ENCODE results near the gene USP53.
A peak's percentile ranks its signal among the peaks of the same experiment; 100 is the strongest.
"Not testable (repeated sequence)": the region's sequence is repeated elsewhere in the genome, so short reads cannot be mapped to it uniquely, and the experiment has no call there.

Gene USP53

DNA sequence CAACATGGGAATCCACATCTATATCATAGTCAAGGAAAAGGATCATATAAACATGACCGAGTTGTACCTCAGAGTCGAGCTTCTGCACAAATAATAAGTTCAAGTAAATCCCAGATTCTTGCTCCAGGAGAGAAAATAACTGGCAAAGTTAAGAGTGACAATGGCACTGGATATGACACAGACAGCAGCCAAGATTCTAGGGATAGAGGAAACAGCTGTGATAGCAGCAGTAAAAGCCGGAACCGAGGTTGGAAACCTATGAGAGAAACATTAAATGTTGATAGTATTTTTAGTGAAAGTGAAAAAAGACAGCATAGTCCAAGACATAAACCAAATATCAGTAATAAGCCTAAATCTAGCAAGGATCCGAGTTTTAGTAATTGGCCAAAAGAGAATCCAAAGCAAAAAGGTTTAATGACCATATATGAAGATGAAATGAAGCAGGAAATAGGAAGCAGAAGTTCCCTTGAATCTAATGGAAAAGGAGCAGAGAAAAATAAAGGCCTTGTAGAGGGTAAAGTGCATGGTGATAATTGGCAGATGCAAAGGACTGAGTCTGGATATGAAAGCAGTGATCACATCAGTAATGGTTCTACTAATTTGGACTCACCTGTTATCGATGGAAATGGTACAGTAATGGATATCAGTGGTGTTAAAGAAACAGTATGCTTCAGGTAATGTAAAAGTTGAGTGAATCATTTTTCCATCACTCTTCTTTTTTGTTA is 59.0 kb downstream of the USP53 start:
- DNase-seq (ENCODE audit: low read depth in 2 of 2) = no peak

- not testable (repeated sequence) for DNase-seq (ENCODE audit: low read depth in 2 of 2)
These were observed 67.0 kb downstream of the USP53 start for GRCh38 chr4:119279541-119279940.

- DNase-seq (ENCODE audit: low read depth in 2 of 2) = not testable (repeated sequence)
These were observed 67.4 kb downstream of the USP53 start for GRCh38 chr4:119279945-119280344.

DNA sequence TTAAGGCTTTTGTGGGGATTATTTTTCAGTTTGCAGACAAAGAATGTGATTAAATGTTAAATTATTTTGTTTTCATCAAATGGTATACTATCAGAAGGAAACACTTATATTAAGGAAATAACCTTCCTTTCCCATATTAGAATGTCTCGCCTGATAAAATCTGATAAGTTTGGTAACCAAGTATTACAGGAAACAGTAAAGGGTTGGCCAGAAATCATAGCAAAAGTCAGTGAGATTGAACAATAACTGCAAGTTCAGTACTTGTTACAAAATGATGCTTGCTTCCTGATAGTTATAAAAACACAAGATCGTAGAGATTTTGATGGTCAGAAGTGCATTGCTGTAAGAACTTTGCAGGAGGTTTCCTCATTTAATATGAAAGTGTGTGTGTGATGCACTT is 68.9 kb downstream of the USP53 start:
- DNase-seq (ENCODE audit: low read depth in 2 of 2) = no peak

DNA sequence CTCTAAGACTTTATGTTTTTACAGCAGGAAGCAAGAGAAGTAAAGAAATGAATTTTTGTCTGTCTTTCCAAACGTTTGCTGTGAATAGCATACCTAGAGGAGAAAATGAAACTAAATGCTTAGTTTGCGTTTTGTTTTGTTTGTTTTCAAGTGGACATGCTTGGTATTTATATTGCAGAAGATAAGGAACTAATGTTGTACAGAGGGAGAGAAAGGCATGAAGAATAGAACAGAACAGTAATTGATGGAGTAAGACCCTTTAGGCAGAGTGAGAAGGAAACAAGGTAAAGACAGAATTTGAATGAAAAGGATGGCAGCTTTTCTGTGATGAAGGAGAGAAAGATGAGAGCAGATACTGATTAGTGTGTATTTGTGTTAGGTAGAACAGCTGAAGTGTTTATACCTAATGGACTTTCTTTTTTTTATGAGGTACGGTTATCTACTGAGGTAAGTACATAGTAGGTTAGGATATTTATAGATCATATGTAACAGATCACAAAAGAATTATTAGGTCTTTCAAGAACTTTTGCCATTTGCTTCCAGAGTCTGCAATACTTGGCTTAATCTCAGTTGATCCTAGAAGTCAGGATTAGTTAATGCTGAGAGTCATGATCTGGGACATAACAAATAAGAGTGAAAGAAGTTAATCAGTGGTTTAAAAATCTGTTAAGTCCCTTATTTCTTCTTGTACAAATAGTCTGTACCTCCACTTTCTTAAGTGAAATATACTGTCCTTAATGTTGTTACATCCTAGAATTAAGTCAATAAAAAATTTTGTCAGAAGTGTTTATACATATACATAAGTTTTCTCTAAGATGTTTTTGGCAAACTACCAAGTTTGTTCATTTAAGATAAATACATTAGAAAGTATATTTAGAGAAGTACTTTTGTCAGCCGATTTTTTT is 72.6 kb downstream of the USP53 start:
- no peak for DNase-seq (ENCODE audit: low read depth in 2 of 2)

- DNase-seq (ENCODE audit: low read depth in 2 of 2) = no peak
These were observed 74.0 kb downstream of the USP53 start for GRCh38 chr4:119286377-119287002.

- DNase-seq (ENCODE audit: low read depth in 2 of 2) = no peak
These were observed 76.8 kb downstream of the USP53 start for GRCh38 chr4:119289313-119289712.

DNA sequence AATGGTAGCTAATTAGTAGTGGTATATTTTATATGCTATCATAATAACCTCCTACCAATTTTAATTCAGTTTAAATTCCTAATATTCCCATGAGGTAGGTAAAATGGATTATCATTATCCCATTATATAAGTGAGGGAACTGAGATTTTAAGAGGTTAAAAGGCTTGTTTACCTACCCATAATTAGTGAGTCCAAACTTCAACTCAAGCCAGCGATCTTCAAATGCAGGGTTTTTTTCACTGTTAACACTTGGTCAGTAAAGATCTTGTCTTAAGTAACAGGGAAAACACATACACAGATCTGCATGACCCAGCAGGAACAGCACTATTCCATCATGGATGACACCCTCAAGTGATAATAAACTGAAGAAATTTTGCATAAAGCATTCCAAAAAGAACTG is 78.1 kb downstream of the USP53 start:
- DNase-seq (ENCODE audit: low read depth in 2 of 2) = no peak

DNA sequence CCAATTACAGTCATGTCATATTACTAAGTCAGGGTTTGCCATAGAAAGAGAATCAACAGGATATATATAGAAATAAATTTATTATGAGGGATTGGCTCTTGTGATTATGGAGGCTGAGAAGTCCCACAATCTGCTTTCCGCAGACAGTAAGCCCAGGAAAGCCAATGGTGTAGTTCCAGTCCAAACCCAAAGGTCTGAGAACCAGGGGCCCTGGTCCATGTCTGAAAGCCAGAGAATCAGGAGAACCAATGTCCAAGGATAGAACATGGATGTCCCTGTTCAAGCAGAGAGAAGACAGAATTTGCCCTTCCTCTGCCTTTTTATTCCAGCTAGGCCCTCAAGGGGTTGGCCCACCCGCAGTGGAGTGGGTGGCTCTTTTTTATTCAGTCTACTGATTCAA is 83.8 kb downstream of the USP53 start:
- no peak for DNase-seq (ENCODE audit: low read depth in 2 of 2)

GRCh38 chr4:119297795-119298194 is 85.3 kb downstream of the USP53 start:
- no peak for DNase-seq (ENCODE audit: low read depth in 2 of 2)

- no peak for DNase-seq (ENCODE audit: low read depth in 2 of 2)
These were observed 86.8 kb downstream of the USP53 start for GRCh38 chr4:119299260-119299671.

- DNase-seq (ENCODE audit: low read depth in 2 of 2) = no peak
These were observed 87.2 kb downstream of the USP53 start for GRCh38 chr4:119299741-119300100.

GRCh38 chr4:119300101-119300978 is 87.8 kb downstream of the USP53 start:
- DNase-seq (ENCODE audit: low read depth in 2 of 2) = peak; percentile 78 to 79

DNA sequence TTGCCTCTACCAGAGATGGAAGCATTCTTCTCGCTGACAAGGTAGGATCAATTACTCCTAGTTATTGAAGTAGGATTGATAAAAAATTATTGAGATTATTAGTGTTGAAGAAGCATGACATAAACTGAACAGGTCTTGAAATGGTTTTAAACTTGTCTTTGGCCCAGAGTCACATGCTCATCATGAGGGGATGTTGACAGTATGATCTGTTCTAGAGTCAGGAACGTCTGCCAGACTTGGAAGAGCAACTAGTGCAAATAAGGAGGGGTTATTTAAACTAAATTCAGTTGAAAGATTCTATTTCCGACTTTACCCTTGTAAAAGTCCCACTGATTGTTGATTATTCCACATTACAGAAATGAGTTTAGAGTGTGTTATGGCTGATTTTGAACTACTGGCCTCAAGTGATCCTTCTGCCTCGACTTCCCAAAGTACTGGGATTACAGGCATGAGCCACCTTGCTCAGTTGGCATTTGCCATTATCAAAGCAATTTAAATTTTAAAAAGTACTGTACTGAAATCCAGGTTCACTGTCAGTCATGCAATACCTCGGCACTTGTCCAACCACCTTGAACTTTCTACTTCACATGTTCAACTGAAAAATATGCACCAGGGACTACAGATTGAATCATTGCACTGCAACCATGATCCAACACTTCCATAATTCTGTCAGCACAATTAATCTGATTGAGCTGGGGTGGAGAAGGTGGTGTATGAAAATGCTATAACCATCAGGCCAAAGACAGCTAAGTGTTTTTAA is 89.7 kb downstream of the USP53 start:
- no peak for DNase-seq (ENCODE audit: low read depth in 2 of 2)

GRCh38 chr4:119303587-119304305 is 91.2 kb downstream of the USP53 start:
- no peak for DNase-seq (ENCODE audit: low read depth in 2 of 2)

GRCh38 chr4:119304431-119304830 is 91.9 kb downstream of the USP53 start:
- no peak for DNase-seq (ENCODE audit: low read depth in 2 of 2)

DNA sequence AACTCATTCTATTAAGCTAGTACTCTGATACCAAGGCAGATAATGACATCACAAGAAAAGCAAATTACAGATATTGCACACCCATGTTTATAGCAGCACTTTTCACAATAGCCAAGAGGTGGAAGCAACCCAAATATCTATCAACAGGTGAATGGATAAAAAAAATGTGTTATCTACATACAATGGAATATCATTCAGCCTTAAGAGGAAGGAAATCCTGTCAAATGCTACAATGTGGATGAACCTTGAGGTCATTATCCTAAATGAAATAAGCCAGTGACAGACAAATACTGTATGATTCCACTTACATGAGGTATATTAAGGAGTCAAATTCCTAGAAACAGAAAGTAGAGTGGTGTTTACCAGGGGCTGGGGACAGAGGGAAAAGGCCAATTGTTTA is 95.1 kb downstream of the USP53 start:
- DNase-seq (ENCODE audit: low read depth in 2 of 2) = no peak

- no peak for DNase-seq (ENCODE audit: low read depth in 2 of 2)
These were observed 98.3 kb downstream of the USP53 start for GRCh38 chr4:119310826-119311225.

GRCh38 chr4:119313237-119313636 is 100.7 kb downstream of the USP53 start:
- no peak for DNase-seq (ENCODE audit: low read depth in 2 of 2)

DNA sequence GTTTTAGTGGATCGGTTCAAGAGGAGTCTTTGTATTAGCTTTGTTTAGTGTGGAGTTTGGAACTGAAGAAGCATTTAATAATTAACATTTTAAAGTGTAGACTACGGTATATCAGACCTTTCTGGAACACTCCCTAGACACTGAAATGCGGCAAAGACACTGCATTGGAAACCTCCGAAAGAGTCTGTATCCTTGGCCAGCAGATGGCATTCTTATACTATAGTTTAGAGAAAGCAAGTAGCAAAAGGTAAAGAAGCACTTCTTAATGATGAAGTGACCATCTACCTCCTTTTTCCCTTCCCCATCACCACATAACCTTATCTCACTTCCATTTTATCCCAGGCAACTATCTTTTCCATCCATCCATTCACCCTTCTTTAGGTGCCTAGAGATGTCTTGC is 101.8 kb downstream of the USP53 start:
- no peak for DNase-seq (ENCODE audit: low read depth in 2 of 2)
